Activated CD4-positive, alpha-beta T cell treated with anti-CD3 and anti-CD28 coated beads for 36 hours (primary cell): ENCODE measurements around the gene PDZK1IP1. TPM values are rescaled to one million over a fixed set of nuclear protein-coding genes. Genes with fewer than 3 reads are reported as not detected.

ENCODE experiments used
- ATAC-seq: fragments of 200-7000 bp; cut with Tn5 transposase; one replicate; pipeline ENCODE4 v1.10.0; 2021; ENCODE audit warnings: mild to moderate bottlenecking, moderate library complexity
- CTCF ChIA-PET: fragments of 350-600 bp; sonication (Branson Sonifier 250); formaldehyde crosslinking; loops from one replicate; lab custom pipeline; 2021; ENCODE audit warnings: antibody characterized with exemption; lab: Charles Lee
- POLR2A ChIA-PET: fragments of 350-600 bp; sonication (Branson Sonifier 250); formaldehyde crosslinking; loops from one replicate; lab custom pipeline; 2021; ENCODE audit warnings: antibody characterized with exemption, inconsistent platforms; lab: Charles Lee
- DNase-seq: peaks from one replicate; pipeline ENCODE4 v3.0.0-alpha.2; 2020
- H3K27ac Mint-ChIP-seq: one replicate; pipeline ENCODE4 v1.8.0; 2021; ENCODE audit warnings: mixed read lengths
- H3K27me3 Mint-ChIP-seq: one replicate; pipeline ENCODE4 v1.8.0; 2021; ENCODE audit warnings: mixed read lengths
- H3K36me3 Mint-ChIP-seq: one replicate; pipeline ENCODE4 v1.8.0; 2021; ENCODE audit warnings: low read depth, mixed read lengths
- H3K4me1 Mint-ChIP-seq: one replicate; pipeline ENCODE4 v1.8.0; 2021; ENCODE audit warnings: mixed read lengths
- H3K4me3 Mint-ChIP-seq: one replicate; pipeline ENCODE4 v1.8.0; 2021; ENCODE audit warnings: mild to moderate bottlenecking, moderate library complexity, mixed read lengths
- H3K9me3 Mint-ChIP-seq: one replicate; pipeline ENCODE4 v1.8.0; 2021; ENCODE audit warnings: low read depth, mixed read lengths
- intact Hi-C, 2 experiments: fragments of 100-400 bp; cut with DNase I in 1 of 2; cut with micrococcal nuclease in 1 of 2; formaldehyde crosslinking; loops; one replicate each; pipeline versions ENCODE4 v1.14.2 to v1.15.1; 2022 to 2024; cut with DNase I, micrococcal nuclease
- total RNA-seq, 2 experiments: library from RNA; stranded (reverse); gene quantifications; one replicate each; pipeline ENCODE4 v1.2.3, GENCODE V29; 2021

The PDZK1IP1 gene
- total RNA-seq, result not detected

- Mint-ChIP-seq H3K27ac (no peak within 1 kb of the TSS), H3K36me3 (no peaks in the 10 kb centered on the region), H3K27me3 (peaks cover 4% of the 10 kb centered on the region), H3K9me3 (no peaks in the 10 kb centered on the region), H3K4me3 (no peak within 1 kb of the TSS), H3K4me1 (no peaks in the 10 kb centered on the region)
- intact Hi-C loops, result loop anchor here in 1 of 2 experiments (5.0 to 10.0 kb wide), 2 partner anchors 232 to 535 kb away; no protein-coding TSS in a partner anchor
- POLR2A ChIA-PET, result no interaction called here
- DNase-seq (no peak), ATAC-seq (no peak)
- CTCF ChIA-PET, result interaction anchor here (0.6 to 10.6 kb wide), 5 partner anchors 10 to 242 kb away, joined by 3 to 121 read pairs (median 3); no protein-coding TSS in a partner anchor
These were observed at the start of gene PDZK1IP1 for GRCh38 chr1:47189844-47190508. Gene PDZK1IP1, minus strand, starts transcription at chr1:47190036. Its CDS starts 104 bp downstream, at chr1:47189932.

- Mint-ChIP-seq H3K36me3 (no peaks in the 10 kb centered on the region), H3K9me3 (no peaks in the 10 kb centered on the region), H3K4me1 (peaks cover 7% of the 10 kb centered on the region), H3K27me3 (peaks cover 35% of the 10 kb centered on the region), H3K4me3 (no peak overlapping the region), H3K27ac (no peak overlapping the region)
- ChIA-PET POLR2A (no interaction called here), CTCF (interaction anchor here (0.9 to 1.8 kb wide), 2 partner anchors 24 to 46 kb away, joined by 3 to 8 read pairs; no protein-coding TSS in a partner anchor)
- ATAC-seq (peak; percentile 12), DNase-seq (no peak)
- intact Hi-C loops, result no loop called here
These were observed 49.2 kb upstream of the PDZK1IP1 start for GRCh38 chr1:47238935-47239592.

GRCh38 chr1:47235806-47236205 lies 46.0 kb upstream of the PDZK1IP1 start:
- no peak for ATAC-seq
- intact Hi-C loops, result no loop called here
- Mint-ChIP-seq H3K9me3 (no peaks in the 10 kb centered on the region), H3K36me3 (no peaks in the 10 kb centered on the region), H3K4me1 (peaks cover 20% of the 10 kb centered on the region), H3K4me3 (no peak overlapping the region), H3K27me3 (peaks cover 52% of the 10 kb centered on the region), H3K27ac (no peak overlapping the region)
- ChIA-PET POLR2A (no interaction called here), CTCF (interaction anchor here (1.3 kb wide), 1 partner anchor 27 kb away, joined by 3 read pairs; no protein-coding TSS in a partner anchor)
- DNase-seq, result no peak

- peaks cover 56% of the 10 kb centered on the region for H3K27me3 Mint-ChIP-seq
- CTCF ChIA-PET, result interaction anchor here (1.3 kb wide), 1 partner anchor 28 kb away, joined by 3 read pairs; no protein-coding TSS in a partner anchor
These were observed 45.4 kb upstream of the PDZK1IP1 start for GRCh38 chr1:47235241-47235681.

GRCh38 chr1:47233186-47233585 lies 43.4 kb upstream of the PDZK1IP1 start:
- intact Hi-C loops, result loop anchor here in 1 of 2 experiments (5.0 kb wide), 1 partner anchor 741 kb away; no protein-coding TSS in a partner anchor
- Mint-ChIP-seq H3K27ac (no peak overlapping the region), H3K36me3 (no peaks in the 10 kb centered on the region), H3K4me1 (peaks cover 24% of the 10 kb centered on the region), H3K4me3 (no peak overlapping the region), H3K27me3 (peaks cover 64% of the 10 kb centered on the region), H3K9me3 (no peaks in the 10 kb centered on the region)
- CTCF ChIA-PET, result interaction anchor here (0.6 to 1.0 kb wide), 2 partner anchors 29 to 40 kb away, joined by 3 to 5 read pairs; no protein-coding TSS in a partner anchor
- ATAC-seq, result no peak
- POLR2A ChIA-PET, result interaction anchor here (0.7 kb wide), 1 partner anchor 12 kb away, joined by 9 read pairs; no protein-coding TSS in a partner anchor
- no peak for DNase-seq

More at GRCh38 chr1:47235241-47235681, 45.4 kb upstream of the PDZK1IP1 start:
- Mint-ChIP-seq H3K4me1 (peaks cover 24% of the 10 kb centered on the region), H3K36me3 (no peaks in the 10 kb centered on the region), H3K4me3 (no peak overlapping the region), H3K9me3 (no peaks in the 10 kb centered on the region), H3K27ac (no peak overlapping the region)
- POLR2A ChIA-PET, result no interaction called here
- DNase-seq, result no peak
- intact Hi-C loops, result no loop called here
- ATAC-seq, result no peak

GRCh38 chr1:47232187-47232874 lies 42.5 kb upstream of the PDZK1IP1 start, which contains the start of gene TAL1:
Gene TAL1, minus strand, starts transcription at chr1:47232225. Its CDS starts 6,337 bp downstream, at chr1:47225888.
- H3K9me3 Mint-ChIP-seq, result no peaks in the 10 kb centered on the region
- POLR2A ChIA-PET, result interaction anchor here (0.7 kb wide), 1 partner anchor 11 kb away, joined by 9 read pairs; no protein-coding TSS in a partner anchor
- DNase-seq (no peak), ATAC-seq (no peak)
- peaks cover 68% of the 10 kb centered on the region for H3K27me3 Mint-ChIP-seq
- H3K36me3 Mint-ChIP-seq, result no peaks in the 10 kb centered on the region
- H3K27ac Mint-ChIP-seq, result peak within 1 kb of the TSS; percentile 48
- CTCF ChIA-PET, result interaction anchor here (0.6 to 1.0 kb wide), 2 partner anchors 30 to 40 kb away, joined by 3 to 5 read pairs; no protein-coding TSS in a partner anchor
- intact Hi-C loops, result loop anchor here in 1 of 2 experiments (5.0 kb wide), 1 partner anchor 740 kb away; no protein-coding TSS in a partner anchor
- H3K4me3 Mint-ChIP-seq, result peak within 1 kb of the TSS; percentile 73
- peaks cover 24% of the 10 kb centered on the region for H3K4me1 Mint-ChIP-seq

- H3K9me3 Mint-ChIP-seq, result no peaks in the 10 kb centered on the region
- DNase-seq (peak; percentile 43), ATAC-seq (peak; percentile 28)
- POLR2A ChIA-PET, result no interaction called here
- H3K4me1 Mint-ChIP-seq, result peaks cover 24% of the 10 kb centered on the region
- peak overlapping the region; percentile 48 for H3K27ac Mint-ChIP-seq
- peaks cover 73% of the 10 kb centered on the region for H3K27me3 Mint-ChIP-seq
- CTCF ChIA-PET, result no interaction called here
- H3K4me3 Mint-ChIP-seq, result peak overlapping the region; percentile 73
- no peaks in the 10 kb centered on the region for H3K36me3 Mint-ChIP-seq
- intact Hi-C loops, result loop anchor here in 1 of 2 experiments (2.0 to 5.0 kb wide), 3 partner anchors 205 to 739 kb away; no protein-coding TSS in a partner anchor
These were observed 41.7 kb upstream of the PDZK1IP1 start for GRCh38 chr1:47231301-47232186.

GRCh38 chr1:47230692-47231300 lies 41.0 kb upstream of the PDZK1IP1 start:
- H3K36me3 Mint-ChIP-seq, result no peaks in the 10 kb centered on the region
- CTCF ChIA-PET, result interaction anchor here (0.6 to 1.1 kb wide), 2 partner anchors 37 to 204 kb away, joined by 3 to 4 read pairs; no protein-coding TSS in a partner anchor
- no peak overlapping the region for H3K27ac Mint-ChIP-seq

GRCh38 chr1:47229886-47230691 lies 40.3 kb upstream of the PDZK1IP1 start:
- H3K27ac Mint-ChIP-seq, result no peak overlapping the region
- ChIA-PET POLR2A (no interaction called here), CTCF (interaction anchor here (0.6 to 3.1 kb wide), 4 partner anchors 37 to 206 kb away, joined by 3 to 9 read pairs (median 4); no protein-coding TSS in a partner anchor)
- intact Hi-C loops, result loop anchor here (2.0 to 10.0 kb wide), 4 partner anchors 207 to 738 kb away; no protein-coding TSS in a partner anchor
- no peaks in the 10 kb centered on the region for H3K36me3 Mint-ChIP-seq
- ATAC-seq, result no peak
- peaks cover 26% of the 10 kb centered on the region for H3K4me1 Mint-ChIP-seq
- no peak for DNase-seq
- no peaks in the 10 kb centered on the region for H3K9me3 Mint-ChIP-seq
- H3K27me3 Mint-ChIP-seq, result peaks cover 76% of the 10 kb centered on the region
- no peak overlapping the region for H3K4me3 Mint-ChIP-seq

More at GRCh38 chr1:47230692-47231300, 41.0 kb upstream of the PDZK1IP1 start:
- Mint-ChIP-seq H3K27me3 (peaks cover 77% of the 10 kb centered on the region), H3K4me1 (peaks cover 26% of the 10 kb centered on the region), H3K4me3 (peak overlapping the region; percentile 29), H3K9me3 (no peaks in the 10 kb centered on the region)
- POLR2A ChIA-PET, result no interaction called here
- intact Hi-C loops, result loop anchor here in 1 of 2 experiments (2.0 to 5.0 kb wide), 3 partner anchors 206 to 738 kb away; no protein-coding TSS in a partner anchor
- DNase-seq (peak; percentile 43), ATAC-seq (peak; percentile 56)
